Lower leg skin (tissue), 3 donors: ENCODE measurements around the gene SAMD10.

ENCODE experiments used
- POLR2A ChIP-seq, 2 donors: fragments of 450-650 bp; IDR thresholded peaks; one replicate each; pipeline ENCODE4 v1.6.1; 2016 to 2017; ENCODE audit warnings: antibody characterized with exemption in 2 of 2, mild to moderate bottlenecking in 1 of 2, moderate library complexity in 1 of 2
- TF ChIP-seq, protein P1 (sequence below), 3 donors: fragments of 450-650 bp; IDR thresholded peaks; one replicate each; pipeline ENCODE4 v1.5.1; 2016; ENCODE audit warnings: antibody characterized with exemption in 3 of 3, mild to moderate bottlenecking in 3 of 3, moderate library complexity in 2 of 3

DNA sequence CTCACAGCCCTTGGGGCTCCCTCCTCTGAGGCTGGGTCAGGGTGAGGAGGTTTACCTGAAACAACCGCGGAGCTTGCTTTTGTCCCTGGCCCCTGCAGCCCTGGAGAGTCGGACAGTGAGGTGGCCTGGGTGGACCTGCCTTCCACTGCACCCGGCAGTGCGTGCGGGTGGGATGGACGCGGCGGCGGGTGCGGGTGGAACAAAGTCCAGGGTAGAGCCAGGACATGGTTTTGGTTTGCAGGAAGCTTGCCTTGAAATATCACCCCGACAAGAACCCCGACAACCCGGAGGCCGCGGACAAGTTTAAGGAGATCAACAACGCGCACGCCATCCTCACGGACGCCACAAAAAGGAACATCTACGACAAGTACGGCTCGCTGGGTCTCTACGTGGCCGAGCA lies 50.4 kb downstream of the SAMD10 start:
- TF ChIP-seq, protein P1, sequence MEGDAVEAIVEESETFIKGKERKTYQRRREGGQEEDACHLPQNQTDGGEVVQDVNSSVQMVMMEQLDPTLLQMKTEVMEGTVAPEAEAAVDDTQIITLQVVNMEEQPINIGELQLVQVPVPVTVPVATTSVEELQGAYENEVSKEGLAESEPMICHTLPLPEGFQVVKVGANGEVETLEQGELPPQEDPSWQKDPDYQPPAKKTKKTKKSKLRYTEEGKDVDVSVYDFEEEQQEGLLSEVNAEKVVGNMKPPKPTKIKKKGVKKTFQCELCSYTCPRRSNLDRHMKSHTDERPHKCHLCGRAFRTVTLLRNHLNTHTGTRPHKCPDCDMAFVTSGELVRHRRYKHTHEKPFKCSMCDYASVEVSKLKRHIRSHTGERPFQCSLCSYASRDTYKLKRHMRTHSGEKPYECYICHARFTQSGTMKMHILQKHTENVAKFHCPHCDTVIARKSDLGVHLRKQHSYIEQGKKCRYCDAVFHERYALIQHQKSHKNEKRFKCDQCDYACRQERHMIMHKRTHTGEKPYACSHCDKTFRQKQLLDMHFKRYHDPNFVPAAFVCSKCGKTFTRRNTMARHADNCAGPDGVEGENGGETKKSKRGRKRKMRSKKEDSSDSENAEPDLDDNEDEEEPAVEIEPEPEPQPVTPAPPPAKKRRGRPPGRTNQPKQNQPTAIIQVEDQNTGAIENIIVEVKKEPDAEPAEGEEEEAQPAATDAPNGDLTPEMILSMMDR (IDR thresholded peaks at IDR 0.05) = no peak
- no peak for TF ChIP-seq POLR2A (IDR thresholded peaks at IDR 0.05)
